Measurements from ENCODE around the gene ST6GAL1.

ST6GAL1 gene

DNA sequence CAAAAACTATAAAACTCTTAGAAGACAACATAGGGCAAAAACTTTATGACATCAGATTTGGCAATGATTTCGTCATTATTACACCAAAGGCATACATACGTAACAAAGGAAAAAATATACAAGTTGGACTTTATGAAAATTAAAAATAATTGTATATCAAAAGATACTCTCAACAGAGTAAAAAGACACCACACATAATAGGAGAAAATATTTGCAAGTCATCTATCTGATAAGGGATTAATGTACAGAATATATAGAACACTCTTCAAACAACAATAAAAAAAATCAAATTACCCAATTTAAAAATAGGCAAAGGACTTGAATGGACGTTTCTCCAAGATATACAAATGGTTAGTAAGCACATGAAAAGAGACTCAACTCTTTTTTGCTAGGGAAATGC, 131.4 kb downstream of the ST6GAL1 start:
- TF ChIP-seq ZFX (IDR thresholded peaks at IDR 0.05) = no peak
- TF ChIP-seq, protein P1, sequence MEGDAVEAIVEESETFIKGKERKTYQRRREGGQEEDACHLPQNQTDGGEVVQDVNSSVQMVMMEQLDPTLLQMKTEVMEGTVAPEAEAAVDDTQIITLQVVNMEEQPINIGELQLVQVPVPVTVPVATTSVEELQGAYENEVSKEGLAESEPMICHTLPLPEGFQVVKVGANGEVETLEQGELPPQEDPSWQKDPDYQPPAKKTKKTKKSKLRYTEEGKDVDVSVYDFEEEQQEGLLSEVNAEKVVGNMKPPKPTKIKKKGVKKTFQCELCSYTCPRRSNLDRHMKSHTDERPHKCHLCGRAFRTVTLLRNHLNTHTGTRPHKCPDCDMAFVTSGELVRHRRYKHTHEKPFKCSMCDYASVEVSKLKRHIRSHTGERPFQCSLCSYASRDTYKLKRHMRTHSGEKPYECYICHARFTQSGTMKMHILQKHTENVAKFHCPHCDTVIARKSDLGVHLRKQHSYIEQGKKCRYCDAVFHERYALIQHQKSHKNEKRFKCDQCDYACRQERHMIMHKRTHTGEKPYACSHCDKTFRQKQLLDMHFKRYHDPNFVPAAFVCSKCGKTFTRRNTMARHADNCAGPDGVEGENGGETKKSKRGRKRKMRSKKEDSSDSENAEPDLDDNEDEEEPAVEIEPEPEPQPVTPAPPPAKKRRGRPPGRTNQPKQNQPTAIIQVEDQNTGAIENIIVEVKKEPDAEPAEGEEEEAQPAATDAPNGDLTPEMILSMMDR (conservative IDR thresholded peaks at IDR 0.05) = no peak
- H3K27ac ChIP-seq = no peak overlapping the region

DNA sequence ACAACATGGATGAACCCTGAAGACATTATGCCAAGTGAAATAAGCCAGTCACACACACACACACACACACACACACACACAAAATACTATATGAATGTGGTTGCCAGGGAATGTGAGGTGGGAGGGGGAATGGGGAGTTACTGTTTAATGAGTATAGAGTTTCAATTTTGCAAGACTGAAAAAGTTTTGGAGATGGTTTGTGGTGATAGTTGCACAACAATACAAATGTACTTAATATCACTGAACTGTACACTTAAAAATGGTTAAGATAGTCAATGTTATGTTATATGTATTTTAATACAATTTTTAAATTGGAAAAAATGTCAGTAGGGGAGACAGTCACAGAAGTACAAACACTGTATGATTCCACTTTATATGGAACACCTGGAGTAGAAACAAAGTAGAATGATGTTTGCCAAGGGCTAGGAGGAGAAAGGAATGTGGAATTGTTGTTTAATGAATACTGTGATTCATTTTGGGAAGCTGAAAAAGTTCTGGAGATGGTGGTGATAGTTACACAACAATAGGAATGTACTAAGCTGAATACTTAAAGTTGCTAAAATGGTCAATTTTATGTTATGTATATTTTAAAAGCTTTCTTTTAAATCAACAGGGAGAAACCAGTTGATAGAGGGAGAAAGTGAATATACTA, 132.3 kb downstream of the ST6GAL1 start:
- no peak for TF ChIP-seq ZFX (IDR thresholded peaks at IDR 0.05)
- TF ChIP-seq, protein P1 (conservative IDR thresholded peaks at IDR 0.05) = no peak
- H3K27ac ChIP-seq = no peak overlapping the region

DNA sequence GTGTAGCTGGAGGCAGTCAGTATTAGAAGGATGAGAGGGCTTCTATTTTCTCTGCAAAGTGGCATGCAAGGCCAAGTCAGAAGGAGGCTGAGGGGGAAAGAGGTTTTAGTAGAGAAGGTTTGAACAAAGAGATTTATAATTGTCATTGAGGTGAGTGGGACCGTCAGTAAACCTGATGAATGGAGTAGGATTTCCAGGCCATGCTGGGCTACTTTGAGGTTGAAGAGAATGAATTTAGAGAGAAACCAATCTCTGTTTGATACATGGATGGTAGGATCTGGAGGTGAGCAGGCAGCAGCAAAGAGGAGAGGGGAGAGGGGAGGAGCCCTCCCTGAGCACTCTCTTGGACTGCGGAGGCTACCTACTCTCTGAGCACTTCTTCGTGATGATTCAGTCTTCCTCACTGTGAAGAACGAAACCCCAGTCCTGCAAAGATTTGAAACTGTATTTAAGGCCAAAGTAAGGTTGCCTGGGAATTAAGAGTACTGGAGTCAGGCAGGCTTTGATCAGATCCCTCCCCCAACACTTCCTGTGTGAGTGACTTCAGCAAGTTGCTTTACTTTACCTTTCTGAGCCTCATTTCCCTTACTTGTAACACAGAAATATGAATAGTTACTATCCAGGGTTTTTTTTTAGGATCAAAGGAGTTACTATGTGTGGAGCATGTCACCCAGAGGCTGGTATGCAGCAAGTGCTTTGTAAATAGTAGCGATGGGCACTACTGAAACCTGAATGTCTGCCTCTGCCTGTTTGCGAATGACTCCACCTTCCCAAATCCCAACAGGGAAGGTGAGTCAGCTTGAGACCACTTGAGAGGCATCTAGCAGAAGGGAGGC, 133.2 kb downstream of the ST6GAL1 start:
- no peak for TF ChIP-seq ZFX (IDR thresholded peaks at IDR 0.05)
- TF ChIP-seq, protein P1 (conservative IDR thresholded peaks at IDR 0.05) = no peak
- no peak overlapping the region for H3K27ac ChIP-seq

DNA sequence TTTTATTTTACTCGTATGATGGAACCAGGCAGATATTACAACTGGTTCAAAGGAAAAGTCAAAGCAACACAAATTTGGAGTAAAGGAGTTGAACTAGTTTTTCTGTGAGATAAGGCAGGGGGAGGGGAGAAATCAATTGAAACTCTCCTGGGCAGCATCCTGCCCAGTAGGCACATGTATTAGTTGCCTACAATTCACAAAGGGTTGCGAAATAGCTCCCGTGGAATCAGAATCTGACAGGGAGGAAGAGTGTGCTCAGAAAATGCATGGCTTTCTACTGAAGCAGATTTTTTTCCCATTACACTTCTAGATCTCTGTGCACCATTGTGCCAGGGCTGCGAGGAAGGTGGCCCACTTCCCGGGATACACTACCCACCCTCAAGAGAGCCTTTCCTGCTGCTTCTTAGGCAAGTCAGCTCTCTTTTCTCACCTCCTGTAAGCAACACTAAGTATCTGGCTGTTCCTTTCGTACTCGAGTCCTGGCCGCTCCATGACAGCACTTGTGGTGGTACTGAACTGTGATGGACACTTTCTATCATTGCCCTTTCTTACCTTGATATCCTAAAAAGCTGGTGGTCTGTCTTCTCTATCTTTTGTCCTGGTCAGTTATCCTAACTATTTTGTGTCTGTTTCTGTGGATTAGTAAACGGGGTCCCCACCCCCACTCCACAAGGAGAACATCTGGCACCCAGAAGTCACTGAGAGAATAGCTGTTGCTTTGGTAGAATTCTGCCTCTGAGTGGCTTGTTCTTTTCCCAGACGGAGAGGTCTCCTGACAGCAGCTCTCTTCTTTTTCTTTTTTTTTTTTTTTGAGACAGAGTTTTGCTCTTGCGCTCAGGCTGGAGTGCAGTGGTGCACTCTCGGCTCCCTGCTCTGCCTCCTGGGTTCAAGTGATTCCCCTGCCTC, 134.1 kb downstream of the ST6GAL1 start:
- TF ChIP-seq, protein P1 (conservative IDR thresholded peaks at IDR 0.05) = no peak
- TF ChIP-seq ZFX (IDR thresholded peaks at IDR 0.05) = no peak
- no peak overlapping the region for H3K27ac ChIP-seq

DNA sequence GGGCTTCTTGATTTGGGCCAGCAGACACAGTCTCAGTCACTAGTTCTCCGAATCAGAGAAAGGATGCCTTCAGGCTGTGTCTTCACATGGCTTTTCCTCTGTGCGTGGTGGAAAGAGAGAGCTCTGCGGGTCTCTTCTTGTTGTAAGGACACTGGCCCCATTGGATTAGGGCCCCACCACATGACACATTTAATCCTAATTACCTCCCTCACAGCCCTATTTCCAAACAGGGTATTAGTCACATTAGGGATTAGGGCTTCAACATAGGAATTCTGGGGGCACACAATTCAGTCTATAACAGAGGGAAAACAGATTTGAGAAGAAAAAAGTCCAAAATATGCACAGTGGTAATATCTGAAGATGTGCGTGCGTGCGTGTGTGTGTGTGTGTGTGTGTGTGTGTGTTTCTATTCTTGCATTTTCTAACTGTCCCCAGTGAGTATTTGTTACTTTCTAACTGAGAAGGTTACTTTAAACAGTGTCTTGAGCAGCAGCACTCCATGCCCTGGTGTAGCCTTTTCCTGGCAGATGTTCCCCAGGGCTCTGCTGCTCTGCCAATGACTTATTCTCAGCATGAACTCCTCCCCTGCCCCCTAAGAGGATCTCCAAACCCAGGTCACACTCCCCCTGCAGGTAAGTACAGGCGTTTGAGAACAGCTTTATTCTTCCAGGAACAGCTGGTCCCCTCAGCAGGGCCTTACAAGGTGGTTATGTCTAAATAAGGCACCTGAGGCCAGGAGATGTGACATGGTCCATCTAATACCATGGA, 136.1 kb downstream of the ST6GAL1 start:
- TF ChIP-seq ZFX (IDR thresholded peaks at IDR 0.05) = no peak
- TF ChIP-seq, protein P1 (conservative IDR thresholded peaks at IDR 0.05) = peak; percentile 39
- no peak overlapping the region for H3K27ac ChIP-seq

DNA sequence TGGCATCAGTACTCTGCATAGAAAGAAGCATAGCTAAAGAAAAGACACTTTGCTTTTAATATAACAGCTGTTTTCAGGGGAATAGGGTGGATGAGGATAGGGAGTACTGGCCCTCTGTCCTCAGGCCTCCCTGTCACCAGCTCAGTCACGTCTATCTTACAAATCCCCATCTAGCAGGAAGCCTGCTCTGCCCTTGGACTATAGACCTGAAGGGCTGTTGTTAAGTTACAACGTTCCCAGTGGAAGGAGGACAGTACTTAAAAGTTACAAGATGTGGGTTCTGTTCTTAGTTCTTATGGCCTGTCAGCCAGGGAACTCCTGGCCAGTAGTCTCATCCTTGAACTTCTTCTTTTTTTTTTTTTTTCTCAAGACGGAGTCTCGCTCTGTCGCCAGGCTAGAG, 138.5 kb downstream of the ST6GAL1 start:
- TF ChIP-seq, protein P1 (conservative IDR thresholded peaks at IDR 0.05) = no peak
- TF ChIP-seq ZFX (IDR thresholded peaks at IDR 0.05) = no peak
- no peak overlapping the region for H3K27ac ChIP-seq
